HG03342 (cell line): ENCODE data around the gene CYP3A7.
"Not testable (repeated sequence)": the region's sequence is repeated elsewhere in the genome, so short reads cannot be mapped to it uniquely, and the experiment has no call there.

Source experiments
- ATAC-seq: cut with Tn5 transposase; IDR thresholded peaks from one replicate; pipeline ENCODE4 v1.9.1; 2021; ENCODE audit warnings: mild to moderate bottlenecking, moderate library complexity; ENCODE audit not compliant: unreplicated experiment

The CYP3A7 gene

DNA sequence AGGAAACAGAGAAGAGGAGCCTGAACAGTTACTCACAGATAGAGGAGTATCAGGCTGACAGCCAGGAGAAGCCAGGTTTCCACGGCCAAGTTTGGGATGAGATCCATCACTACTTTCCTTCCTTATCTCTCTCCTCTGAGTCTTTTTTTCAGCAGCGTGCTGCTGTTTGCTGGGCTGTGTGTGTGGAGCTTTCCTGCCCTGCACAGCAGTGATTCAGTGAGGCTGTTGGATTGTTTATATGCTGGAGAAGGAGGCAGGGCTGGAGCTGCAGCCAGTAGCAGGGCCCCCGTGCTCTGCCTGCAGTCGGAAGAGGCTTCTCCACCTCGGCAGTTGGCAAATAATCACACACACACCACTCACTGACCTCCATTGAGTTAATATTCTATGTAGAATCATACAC lies at the start of gene CYP3A7:
Gene CYP3A7 (minus strand): TSS at position 210 of the 400 bp plus-strand sequence. CDS start 103 bp downstream, at position 107.
- ATAC-seq, result no peak

- no peak for ATAC-seq
These were observed 49.0 kb upstream of the CYP3A7 start, which contains the start of gene CYP3A4 for GRCh38 chr7:99784007-99784406. Gene CYP3A4, minus strand, starts transcription at chr7:99784184. Its CDS starts 103 bp downstream, at chr7:99784081.

- no peak for ATAC-seq
These were observed 47.3 kb upstream of the CYP3A7 start for GRCh38 chr7:99782012-99782953.

DNA sequence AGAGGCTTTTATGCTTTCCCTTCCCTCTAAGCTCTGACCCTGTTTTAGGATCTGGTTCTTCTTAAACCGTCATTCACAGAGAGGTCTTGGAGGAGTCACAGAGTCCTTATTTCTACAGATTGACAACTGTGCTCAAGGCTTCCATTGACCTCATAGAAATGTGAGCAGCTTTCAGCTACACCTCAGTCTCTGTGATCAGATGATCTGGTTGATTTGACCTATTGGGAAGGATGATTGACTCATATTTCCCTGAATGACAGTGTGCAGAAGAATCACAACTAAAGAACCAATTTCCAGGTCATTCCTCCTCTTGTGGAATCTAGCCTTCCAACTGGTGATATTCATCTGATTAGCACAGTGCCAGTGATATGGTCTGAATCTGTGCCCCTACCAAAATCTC lies 45.6 kb upstream of the CYP3A7 start:
- no peak for ATAC-seq

DNA sequence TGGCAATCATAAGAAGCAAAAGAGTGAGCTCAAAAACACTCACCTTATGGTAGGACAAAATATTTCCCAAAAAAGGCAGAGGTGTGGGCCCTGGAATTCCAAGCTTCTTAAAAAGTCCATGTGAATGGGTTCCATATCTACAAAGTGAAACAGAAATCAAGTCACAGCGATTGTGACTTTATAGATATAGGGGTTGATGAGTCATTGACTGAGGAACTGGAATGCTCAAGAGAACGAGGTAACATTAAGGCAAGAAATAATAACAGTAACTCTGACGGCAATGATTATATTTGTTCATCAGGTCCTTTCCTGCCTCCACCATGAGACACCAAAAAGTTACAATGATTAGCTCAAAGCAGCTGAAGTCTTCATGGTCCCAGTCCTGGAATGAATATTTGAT lies 45.0 kb upstream of the CYP3A7 start:
- ATAC-seq, result no peak

DNA sequence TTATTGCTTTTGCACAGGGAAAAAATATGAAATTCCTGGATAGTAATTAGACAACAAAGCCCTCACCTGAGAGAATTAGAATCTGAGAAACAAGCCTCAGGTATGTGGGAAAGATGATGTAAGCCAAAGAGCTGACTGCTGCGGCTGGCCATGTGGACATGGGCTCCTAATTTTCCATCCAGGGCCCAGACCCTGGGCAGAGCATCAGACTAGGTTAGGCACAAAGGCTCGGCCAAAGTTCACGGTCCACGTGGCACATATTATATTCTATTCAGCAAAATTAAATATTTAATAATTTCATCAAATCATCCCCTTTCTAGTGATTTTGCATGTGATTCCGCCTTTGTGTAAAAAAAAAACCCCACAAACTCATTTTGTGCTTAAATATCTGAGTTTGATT lies 43.9 kb upstream of the CYP3A7 start:
- no peak for ATAC-seq

- ATAC-seq, result not testable (repeated sequence)
These were observed 38.4 kb upstream of the CYP3A7 start for GRCh38 chr7:99773395-99773794.

GRCh38 chr7:99772565-99772964 lies 37.6 kb upstream of the CYP3A7 start:
- no peak for ATAC-seq

DNA sequence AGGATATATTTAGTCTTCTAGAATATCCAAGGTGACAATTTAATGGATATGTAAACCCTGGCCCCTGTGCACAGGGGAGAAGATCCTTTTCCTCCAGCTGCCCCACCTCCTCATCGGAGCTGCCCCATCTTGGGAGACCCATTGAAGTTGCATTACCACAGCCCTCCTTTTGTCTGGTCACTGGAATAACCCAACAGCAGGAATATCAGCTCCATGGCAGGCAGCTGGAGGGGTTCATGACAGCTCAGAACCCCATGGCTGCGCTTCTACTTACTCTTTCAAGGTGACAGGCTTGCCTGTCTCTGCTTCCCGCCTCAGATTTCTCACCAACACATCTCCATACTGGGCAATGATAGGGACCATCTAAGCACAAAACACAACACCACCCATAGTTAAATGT lies 34.5 kb upstream of the CYP3A7 start:
- ATAC-seq, result not testable (repeated sequence)

GRCh38 chr7:99768471-99768870 lies 33.5 kb upstream of the CYP3A7 start:
- ATAC-seq, result no peak

- peak; percentile 71 for ATAC-seq
These were observed 32.7 kb upstream of the CYP3A7 start for GRCh38 chr7:99767662-99768061.

DNA sequence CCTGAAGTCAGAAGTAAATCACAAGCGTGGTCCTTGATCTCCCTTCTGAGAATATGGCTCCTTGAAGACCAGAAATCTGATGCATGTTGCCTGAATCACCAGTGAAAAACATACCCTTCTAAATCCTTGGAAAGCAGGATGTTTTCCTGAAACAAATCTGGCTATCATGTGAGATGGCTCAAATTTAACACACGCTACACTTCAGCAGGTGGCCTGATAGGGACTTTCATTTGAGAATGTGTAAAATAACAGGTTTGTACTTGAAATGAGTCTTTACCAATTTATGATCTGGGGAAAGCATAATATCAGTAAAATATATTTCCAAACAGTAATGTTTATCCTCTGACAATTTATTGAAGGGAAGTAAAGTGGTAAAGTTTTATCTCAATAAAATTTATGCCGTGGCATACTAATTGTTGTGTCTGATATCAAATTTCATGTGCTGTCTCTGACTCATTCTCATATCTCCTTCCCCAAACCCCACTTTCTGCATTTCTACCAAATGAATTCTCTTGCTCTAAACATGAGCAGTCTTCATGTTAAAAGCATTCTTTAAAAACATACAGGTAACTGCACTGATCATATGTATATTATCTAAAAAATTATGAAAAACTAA lies 31.6 kb upstream of the CYP3A7 start:
- ATAC-seq, result no peak

DNA sequence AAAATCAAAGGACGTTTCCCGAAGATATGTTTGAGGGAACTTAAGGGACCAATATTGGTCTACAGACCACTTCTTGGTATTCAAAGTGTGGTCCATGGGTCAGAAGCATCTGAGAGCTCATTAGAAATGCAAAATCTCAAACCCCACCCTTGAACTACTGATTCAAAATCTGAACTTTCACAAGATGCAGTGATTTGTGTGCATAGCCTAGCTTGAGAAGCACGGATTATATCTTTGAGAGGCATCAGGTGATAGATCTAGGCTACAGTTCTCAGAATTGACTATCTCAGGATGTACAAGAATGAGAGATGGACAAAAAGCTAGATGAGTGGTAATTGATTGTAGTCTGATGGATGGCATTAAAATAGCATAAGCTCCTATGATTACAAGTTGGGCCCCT lies 29.5 kb upstream of the CYP3A7 start:
- ATAC-seq, result no peak

DNA sequence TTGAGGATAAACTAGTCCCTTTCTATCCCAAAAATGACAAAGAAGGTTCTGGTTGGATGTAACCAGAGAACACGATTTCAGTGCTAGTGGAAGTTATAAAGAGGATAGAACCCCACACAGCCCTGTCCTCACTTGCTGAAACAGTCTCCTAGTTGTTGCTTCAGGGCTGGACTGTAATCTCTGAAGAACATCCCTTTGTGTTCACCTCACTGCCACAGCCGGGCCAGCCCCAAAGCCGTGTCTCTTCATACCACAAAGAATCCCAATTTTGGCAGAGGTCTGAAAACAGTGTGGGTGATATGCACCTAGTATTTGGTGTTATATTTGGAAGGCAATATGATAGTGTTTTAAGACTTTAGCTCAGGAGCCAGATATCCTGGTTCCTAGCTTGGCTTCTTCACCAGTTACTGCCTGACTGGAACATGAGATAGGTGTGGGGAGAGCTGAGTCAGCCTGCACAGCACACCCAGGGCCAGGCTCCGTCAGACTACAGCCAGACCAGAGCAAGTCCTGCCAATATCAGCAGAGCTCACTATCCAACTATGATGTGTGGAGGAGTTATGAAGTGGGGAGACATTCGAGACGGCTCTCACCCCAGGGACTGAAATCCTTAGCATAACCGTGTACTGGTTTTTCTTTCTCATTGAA lies 27.8 kb upstream of the CYP3A7 start:
- no peak for ATAC-seq

- ATAC-seq, result no peak
These were observed 20.1 kb upstream of the CYP3A7 start for GRCh38 chr7:99755085-99755484.

- no peak for ATAC-seq
These were observed 17.4 kb upstream of the CYP3A7 start for GRCh38 chr7:99752356-99752755.

GRCh38 chr7:99751322-99752052 lies 16.5 kb upstream of the CYP3A7 start:
- not testable (repeated sequence) for ATAC-seq

DNA sequence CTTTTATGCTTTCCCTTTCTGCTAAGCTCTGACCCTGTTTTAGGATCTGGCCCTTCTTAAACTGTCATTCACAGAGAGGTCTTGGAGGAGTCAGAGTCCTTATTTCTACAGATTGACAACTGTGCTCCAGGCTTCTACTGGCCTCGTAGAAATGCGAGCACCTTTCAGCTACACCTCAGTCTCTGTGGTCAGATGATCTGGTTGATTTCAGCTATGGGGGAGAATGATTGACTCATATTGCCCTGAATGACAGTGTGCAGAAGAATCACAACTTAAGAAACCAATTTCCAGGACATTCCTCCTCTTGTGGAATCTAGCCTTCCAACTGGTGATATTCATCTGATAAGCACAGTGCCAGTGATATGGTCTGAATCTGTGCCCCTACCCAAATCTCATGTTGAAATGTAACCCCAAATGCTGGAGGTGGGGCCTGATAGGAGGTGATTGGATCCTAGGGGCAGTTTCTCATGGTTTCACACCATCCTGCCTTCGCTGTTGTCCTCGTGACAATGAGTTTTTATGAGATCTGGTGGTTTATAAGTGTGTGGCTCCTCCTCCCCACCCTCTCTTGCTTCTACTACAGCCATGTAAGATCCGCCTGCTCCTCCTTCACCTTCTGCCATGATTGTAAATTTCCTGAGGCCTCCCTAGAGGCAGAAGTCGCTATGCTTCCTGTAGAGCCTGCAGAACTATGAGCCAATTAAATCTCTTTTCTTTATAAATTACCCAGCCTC lies 14.0 kb upstream of the CYP3A7 start:
- no peak for ATAC-seq

DNA sequence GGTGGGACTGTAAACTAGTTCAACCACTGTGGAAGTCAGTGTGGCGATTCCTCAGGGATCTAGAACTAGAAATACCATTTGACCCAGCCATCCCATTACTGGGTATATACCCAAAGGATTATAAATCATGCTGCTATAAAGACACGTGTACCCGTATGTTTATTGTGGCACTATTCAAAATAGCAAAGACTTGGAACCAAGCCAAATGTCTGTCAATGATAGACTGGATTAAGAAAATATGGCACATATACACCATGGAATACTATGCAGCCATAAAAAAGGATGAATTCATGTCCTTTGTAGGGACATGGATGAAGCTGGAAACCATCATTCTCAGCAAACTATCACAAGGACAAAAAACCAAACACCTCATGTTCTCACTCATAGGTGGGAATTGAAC lies 11.9 kb upstream of the CYP3A7 start:
- not testable (repeated sequence) for ATAC-seq

DNA sequence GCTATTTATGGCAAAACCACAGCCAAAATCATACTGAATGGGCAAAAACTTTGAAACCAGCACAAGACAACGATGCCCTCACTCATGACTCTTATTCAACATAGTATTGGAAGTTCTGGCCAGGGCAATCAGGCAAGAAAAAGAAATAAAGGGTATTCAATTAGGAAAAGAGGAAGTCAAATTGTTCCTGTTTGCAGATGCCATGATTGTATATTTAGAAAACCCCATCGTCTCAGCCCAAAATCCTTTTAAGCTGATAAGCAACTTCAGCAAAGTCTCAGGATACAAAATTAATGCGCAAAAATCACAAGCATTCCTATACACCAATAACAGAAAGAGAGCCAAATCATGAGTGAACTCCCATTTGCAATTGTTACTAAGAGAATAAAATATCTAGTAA lies 10.4 kb upstream of the CYP3A7 start:
- ATAC-seq, result not testable (repeated sequence)
